Cardiac fibroblast (primary cell): Measurements from ENCODE around the gene BYSL.

Experiments
- DNase-seq, 2 donors: peaks; one replicate each; pipeline versions ENCODE4 v3.0.0 to v3.0.0-alpha.2; 2010; ENCODE audit warnings: low read depth in 2 of 2
- H3K4me3 ChIP-seq, 2 donors: replicated peaks in 1 of 2; 1 replicate in 1 of 2; 2 replicates in 1 of 2; pipeline ENCODE4 v1.5.1; 2011; ENCODE audit warnings: low read depth in 2 of 2, low read length in 2 of 2, mild to moderate bottlenecking in 2 of 2, moderate library complexity in 1 of 2
- TF ChIP-seq, protein P1 (sequence below): IDR thresholded peaks from one replicate; pipeline ENCODE4 v1.5.1; 2011; ENCODE audit warnings: low read depth, mild to moderate bottlenecking, low read length, inconsistent platforms

BYSL gene

DNA sequence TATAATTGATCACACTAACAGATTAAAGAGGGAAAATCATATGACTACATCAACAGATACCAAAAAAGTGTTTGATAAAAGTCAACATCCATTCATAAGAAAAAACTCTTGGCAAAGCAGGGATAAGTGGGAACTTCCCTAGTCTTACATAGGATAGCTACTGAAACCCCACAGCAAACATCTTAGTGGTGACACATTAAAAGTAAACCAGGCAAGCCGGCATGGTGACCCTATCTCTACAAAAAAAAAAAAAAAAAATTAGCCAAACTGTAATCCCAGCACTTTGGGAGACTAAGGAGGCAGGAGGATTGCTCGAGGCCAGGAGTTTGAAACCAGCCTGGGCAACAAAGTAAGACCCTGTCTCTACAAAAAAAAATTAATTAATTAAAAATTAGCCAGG lies 34.1 kb downstream of the BYSL start:
- TF ChIP-seq, protein P1, sequence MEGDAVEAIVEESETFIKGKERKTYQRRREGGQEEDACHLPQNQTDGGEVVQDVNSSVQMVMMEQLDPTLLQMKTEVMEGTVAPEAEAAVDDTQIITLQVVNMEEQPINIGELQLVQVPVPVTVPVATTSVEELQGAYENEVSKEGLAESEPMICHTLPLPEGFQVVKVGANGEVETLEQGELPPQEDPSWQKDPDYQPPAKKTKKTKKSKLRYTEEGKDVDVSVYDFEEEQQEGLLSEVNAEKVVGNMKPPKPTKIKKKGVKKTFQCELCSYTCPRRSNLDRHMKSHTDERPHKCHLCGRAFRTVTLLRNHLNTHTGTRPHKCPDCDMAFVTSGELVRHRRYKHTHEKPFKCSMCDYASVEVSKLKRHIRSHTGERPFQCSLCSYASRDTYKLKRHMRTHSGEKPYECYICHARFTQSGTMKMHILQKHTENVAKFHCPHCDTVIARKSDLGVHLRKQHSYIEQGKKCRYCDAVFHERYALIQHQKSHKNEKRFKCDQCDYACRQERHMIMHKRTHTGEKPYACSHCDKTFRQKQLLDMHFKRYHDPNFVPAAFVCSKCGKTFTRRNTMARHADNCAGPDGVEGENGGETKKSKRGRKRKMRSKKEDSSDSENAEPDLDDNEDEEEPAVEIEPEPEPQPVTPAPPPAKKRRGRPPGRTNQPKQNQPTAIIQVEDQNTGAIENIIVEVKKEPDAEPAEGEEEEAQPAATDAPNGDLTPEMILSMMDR, result no peak
- H3K4me3 ChIP-seq, result no peak overlapping the region
- DNase-seq, result no peak

DNA sequence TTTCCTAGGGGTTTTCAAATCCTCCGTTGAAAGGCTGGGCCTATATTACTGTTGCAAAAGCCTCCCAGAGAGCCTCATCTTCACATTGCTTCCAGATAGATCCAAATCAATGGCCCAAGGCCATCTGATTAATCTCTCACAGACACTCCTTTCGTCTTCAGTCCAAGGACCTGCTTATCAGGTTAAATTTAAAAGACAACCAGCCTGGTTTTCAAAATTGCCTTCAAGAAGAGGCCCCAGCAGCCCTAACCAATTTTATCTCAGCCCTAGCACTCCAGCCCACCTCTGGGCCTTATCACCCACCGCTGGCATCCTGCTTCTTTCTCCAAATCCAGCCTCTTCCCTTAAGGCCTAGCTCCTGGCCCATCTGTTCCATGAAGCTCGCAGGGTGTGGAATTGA lies 35.8 kb downstream of the BYSL start:
- H3K4me3 ChIP-seq, result no peak overlapping the region
- DNase-seq, result no peak
- TF ChIP-seq, protein P1, result no peak

DNA sequence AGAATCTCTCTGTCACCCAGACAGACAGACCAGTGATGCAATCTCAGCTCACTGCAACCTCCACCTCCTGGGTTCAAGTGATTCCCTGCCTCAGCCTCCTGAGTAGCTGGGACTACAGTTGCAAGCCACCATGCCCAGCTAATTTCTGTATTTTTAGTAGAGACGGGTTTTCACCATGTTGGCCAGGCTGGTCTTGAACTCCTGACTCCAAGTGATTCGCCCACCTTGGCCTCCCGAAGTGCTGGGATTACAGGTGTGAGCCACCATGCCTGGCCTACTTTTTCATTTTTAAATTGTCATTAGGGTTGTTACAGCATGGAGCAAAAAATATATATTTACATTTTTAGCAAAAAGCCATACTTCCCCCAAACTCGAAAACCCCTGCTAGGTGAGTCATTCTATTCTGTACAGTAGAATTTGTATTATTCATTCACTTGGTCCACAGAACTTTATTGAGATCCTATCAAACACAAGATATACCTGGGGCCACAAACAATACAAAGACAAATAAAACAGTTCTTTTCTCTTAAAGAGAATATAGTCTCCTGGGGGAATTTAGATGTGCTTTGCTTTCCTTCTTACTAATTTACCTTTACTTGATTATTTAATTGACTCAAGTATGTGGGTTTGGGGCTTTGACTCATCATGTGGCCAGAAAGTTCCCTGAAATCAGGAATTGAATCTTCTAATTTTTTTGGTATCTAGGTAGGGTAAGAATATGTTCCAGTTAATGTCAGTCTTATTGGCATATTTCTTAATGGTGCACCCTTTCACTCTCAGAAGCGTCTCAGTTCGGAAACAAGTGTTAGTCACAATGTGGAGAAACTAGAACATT lies 36.9 kb downstream of the BYSL start:
- TF ChIP-seq, protein P1, result no peak
- DNase-seq, result no peak
- H3K4me3 ChIP-seq, result no peak overlapping the region

DNA sequence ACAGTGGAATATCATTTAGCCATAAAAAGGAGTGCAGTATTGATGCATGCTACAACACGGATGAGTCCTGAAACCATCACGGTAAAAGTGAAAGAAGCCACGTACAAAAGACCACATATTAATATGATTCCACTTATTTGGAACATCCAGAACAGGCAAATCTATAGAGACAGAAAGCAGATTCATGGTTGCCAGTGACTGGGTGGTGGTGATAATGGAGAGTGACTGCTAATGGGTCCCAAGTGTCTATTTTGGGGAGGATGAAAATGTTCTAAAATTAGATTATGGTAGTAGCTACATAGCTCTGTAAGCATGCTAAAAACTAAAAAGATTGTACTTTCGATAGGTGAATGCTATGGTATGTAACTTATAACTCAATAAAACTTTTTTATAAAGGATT lies 38.7 kb downstream of the BYSL start:
- no peak overlapping the region for H3K4me3 ChIP-seq
- TF ChIP-seq, protein P1, result no peak
- no peak for DNase-seq

DNA sequence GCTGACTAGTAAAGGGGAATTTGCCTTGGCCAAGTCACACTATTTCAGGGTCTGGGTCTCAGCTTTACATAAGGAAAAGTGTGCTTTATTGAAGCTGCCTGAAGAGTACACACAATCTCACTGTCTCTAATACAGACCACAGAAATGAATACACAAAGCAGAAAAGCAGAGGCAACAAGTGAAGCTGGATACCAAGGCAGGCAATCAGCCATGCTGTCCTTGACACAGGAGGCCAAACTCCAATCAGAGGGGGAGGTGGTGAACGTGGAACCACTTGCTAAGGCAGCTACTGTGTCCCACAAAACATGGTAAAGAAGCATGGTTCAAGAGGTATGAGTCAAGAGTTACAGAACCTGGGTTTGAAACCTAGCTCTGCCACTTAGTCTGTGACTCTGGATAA lies 42.1 kb downstream of the BYSL start:
- no peak for DNase-seq
- H3K4me3 ChIP-seq, result no peak overlapping the region
- TF ChIP-seq, protein P1, result no peak

DNA sequence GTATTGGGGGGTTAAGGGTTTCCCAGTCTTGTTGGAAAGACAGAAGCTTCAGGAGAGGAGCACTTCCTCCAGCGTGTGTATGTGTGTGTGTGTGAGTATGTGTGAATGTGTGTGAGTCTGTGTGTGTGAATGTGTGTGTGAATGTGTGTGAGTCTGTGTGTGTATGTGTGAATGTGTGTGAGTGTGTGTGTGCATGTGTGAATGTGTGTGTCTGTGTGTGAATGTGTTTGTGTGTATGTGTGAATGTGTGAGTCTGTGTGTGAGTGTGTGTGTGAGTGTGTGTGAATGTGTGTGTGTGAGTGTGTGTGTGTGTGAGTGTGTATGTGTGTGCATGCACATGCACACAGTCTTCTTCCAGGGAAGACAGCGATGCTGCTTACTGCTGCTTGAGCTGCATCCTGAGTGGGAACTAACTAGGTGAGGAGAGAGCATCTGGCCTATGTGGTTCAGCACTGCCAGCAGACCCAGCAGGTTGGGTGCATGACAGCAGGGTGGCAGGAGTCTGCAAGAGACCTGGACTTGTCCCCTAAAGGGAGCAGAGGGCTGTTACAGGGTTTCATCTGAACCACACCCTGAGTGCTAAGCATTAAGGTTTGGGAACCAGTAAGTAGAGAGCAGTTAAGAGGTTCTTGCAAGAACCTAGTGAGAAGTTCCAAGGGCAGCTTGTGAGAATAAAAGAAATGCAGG lies 43.0 kb downstream of the BYSL start:
- DNase-seq, result no peak
- TF ChIP-seq, protein P1, result no peak
- H3K4me3 ChIP-seq, result no peak overlapping the region
